Measurements from ENCODE around the gene ITLN1.
"Not testable (repeated sequence)": the region's sequence is repeated elsewhere in the genome, so short reads cannot be mapped to it uniquely, and the experiment has no call there.

ITLN1 gene

GRCh38 chr1:160891474-160891873 is 6.5 kb upstream of the ITLN1 start:
- DNase-seq (ENCODE audit: low spot score) = no peak
- H3K27ac ChIP-seq = no peak overlapping the region
- TF ChIP-seq, protein P1, sequence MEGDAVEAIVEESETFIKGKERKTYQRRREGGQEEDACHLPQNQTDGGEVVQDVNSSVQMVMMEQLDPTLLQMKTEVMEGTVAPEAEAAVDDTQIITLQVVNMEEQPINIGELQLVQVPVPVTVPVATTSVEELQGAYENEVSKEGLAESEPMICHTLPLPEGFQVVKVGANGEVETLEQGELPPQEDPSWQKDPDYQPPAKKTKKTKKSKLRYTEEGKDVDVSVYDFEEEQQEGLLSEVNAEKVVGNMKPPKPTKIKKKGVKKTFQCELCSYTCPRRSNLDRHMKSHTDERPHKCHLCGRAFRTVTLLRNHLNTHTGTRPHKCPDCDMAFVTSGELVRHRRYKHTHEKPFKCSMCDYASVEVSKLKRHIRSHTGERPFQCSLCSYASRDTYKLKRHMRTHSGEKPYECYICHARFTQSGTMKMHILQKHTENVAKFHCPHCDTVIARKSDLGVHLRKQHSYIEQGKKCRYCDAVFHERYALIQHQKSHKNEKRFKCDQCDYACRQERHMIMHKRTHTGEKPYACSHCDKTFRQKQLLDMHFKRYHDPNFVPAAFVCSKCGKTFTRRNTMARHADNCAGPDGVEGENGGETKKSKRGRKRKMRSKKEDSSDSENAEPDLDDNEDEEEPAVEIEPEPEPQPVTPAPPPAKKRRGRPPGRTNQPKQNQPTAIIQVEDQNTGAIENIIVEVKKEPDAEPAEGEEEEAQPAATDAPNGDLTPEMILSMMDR (IDR thresholded peaks at IDR 0.05) = no peak
- H3K4me3 ChIP-seq = no peak overlapping the region

DNA sequence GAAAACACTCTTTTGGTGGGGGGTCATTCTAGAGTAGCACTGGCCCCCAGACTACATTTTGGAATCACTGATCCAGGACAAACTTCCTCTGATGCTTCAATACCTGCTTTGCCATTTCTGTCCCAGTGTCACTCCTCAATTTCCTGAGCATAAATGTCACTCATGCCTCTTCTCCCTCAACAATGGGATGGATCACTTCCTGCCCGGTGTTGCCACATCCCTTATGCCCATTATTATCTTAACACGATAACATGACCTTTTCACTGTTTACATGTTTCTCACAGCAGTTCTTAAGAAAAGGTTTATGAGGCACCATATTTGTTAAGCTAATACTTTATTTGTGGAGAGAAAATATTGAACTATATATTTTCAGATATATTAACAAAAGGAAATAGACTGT is 3.9 kb upstream of the ITLN1 start:
- H3K4me3 ChIP-seq = no peak overlapping the region

GRCh38 chr1:160887071-160887470 is 2.1 kb upstream of the ITLN1 start:
- DNase-seq (ENCODE audit: low spot score) = no peak
- TF ChIP-seq, protein P1 (IDR thresholded peaks at IDR 0.05) = no peak
- Histone ChIP-seq H3K4me3 (no peak overlapping the region), H3K27ac (no peak overlapping the region)

More for the DNA sequence above, 3.9 kb upstream of the ITLN1 start:
- DNase-seq (ENCODE audit: low spot score) = no peak
- TF ChIP-seq, protein P1 (IDR thresholded peaks at IDR 0.05) = no peak
- no peak overlapping the region for H3K27ac ChIP-seq

DNA sequence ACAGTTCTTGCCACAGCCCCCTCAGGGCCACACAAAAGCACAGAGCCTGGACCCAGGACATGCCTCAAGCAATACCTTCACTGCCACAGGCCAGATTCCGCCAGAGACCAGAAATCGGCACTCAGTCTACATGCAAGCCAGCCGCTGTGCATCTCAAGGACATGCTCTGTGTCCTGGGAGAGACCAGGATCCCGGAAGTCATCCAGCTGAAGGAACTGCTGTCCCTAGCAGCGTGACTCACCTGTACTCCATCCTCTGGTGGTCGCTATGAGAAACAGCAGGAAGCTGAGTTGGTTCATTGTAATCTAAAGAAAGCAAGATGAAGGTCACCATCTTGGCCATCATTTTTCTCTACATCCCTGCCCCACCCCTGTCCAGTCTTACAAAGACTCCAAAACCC is 401 bp downstream of the ITLN1 start:
- TF ChIP-seq, protein P1 (IDR thresholded peaks at IDR 0.05) = no peak
- H3K27ac ChIP-seq = no peak overlapping the region
- no peak overlapping the region for H3K4me3 ChIP-seq
- DNase-seq (ENCODE audit: low spot score) = no peak

- H3K4me3 ChIP-seq = no peak overlapping the region
- H3K27ac ChIP-seq = no peak overlapping the region
- no peak for DNase-seq (ENCODE audit: low spot score)
- TF ChIP-seq, protein P1 (IDR thresholded peaks at IDR 0.05) = no peak
Observed at GRCh38 chr1:160883581-160884513, 1.1 kb downstream of the ITLN1 start.

DNA sequence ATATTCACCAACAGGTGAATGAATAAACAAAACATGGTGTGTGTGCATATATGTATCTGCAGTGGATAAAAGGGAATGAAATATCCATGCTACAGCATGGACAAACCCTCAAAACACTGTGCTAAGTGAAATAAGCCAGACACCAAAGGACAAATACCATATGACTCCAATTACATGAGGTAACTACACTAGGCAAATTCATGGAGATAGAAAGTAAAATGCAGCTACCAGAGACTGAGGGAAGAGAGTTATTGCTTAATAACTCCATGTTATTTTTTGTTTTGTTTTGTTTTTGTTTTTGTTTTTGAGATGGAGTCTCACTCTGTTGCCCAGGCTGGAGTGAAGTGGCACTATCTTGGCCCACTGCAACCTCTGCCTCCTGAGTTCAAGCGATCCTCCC is 2.4 kb downstream of the ITLN1 start:
- Histone ChIP-seq H3K4me3 (no peak overlapping the region), H3K27ac (no peak overlapping the region)
- DNase-seq (ENCODE audit: low spot score) = no peak
- TF ChIP-seq, protein P1 (IDR thresholded peaks at IDR 0.05) = no peak

DNA sequence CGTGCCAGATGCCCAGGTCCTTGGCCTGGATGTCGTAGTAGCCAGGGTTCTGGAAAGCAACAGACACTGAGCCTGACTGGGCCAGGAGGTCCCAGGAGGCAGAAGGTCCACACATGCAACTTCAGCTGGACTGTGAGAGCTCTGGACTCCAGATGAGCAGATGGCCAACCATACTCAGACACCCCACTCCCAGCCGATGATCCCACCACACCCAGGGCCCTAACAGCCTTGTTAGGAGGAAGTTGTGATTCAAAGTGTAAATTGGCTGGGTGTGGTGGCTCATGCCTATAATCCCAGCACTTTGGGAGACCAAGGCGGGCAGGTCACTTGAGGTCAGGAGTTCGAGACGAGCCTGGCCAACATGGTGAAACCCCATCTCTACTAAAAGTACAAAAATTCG is 3.7 kb downstream of the ITLN1 start:
- not testable (repeated sequence) for H3K27ac ChIP-seq; H3K4me3 ChIP-seq; DNase-seq (ENCODE audit: low spot score)
